Esophagus (tissue), 2 donors: Measurements from ENCODE around the gene RAI14. TPM values are rescaled to one million over a fixed set of nuclear protein-coding genes. Genes with fewer than 3 reads are reported as not detected.
"Not testable (repeated sequence)": the region's sequence is repeated elsewhere in the genome, so short reads cannot be mapped to it uniquely, and the experiment has no call there.

Experiments
- H3K27ac ChIP-seq, 2 donors: one replicate each; pipeline ENCODE4 v1.5.1; 2013; ENCODE audit warnings: low read depth in 2 of 2, mild to moderate bottlenecking in 2 of 2, inconsistent platforms in 1 of 2, low read length in 1 of 2, moderate library complexity in 1 of 2
- H3K27me3 ChIP-seq, 2 donors: one replicate each; pipeline ENCODE4 v1.6.1; 2013; ENCODE audit warnings: low read length in 2 of 2, control low read depth in 1 of 2, mild to moderate bottlenecking in 1 of 2; ENCODE audit not compliant: insufficient read depth in 2 of 2, control insufficient read depth in 1 of 2
- H3K36me3 ChIP-seq, 2 donors: one replicate each; pipeline ENCODE4 v1.6.1; 2013; ENCODE audit warnings: low read length in 1 of 2; ENCODE audit not compliant: control insufficient read depth in 2 of 2, insufficient read depth in 2 of 2
- H3K4me1 ChIP-seq, 2 donors: one replicate each; pipeline ENCODE4 v1.6.1; 2013; ENCODE audit warnings: low read length in 1 of 2; ENCODE audit not compliant: control insufficient read depth in 2 of 2, insufficient read depth in 2 of 2
- H3K4me3 ChIP-seq, 2 donors: one replicate each; pipeline ENCODE4 v1.5.1; 2013; ENCODE audit warnings: low read length in 2 of 2, mild to moderate bottlenecking in 2 of 2, low read depth in 1 of 2, moderate library complexity in 1 of 2
- H3K9me3 ChIP-seq, 2 donors: one replicate each; pipeline ENCODE4 v1.6.1; 2013; ENCODE audit warnings: mild to moderate bottlenecking in 2 of 2, low read depth in 1 of 2, low read length in 1 of 2, moderate library complexity in 1 of 2; ENCODE audit not compliant: control insufficient read depth in 2 of 2, insufficient read depth in 1 of 2
- WGBS, 2 donors: extraction: QIAGEN DNeasy Blood & Tissue Kit; methylation state at CpG; one replicate each; pipeline ENCODE4 v1.1.7; 2013; 5-methylcytosine and 5-hydroxymethylcytosine counted together
- polyA plus RNA-seq, 2 donors: library from polyadenylated mRNA; stranded (reverse); fragments of 200-250 nt; gene quantifications; one replicate each; pipeline ENCODE4 v1.2.3, GENCODE V29; 2013
- donor health status: healthy with polysubstance abuse.
- donor health status: Bipolar disorder and iron deficiency.

RAI14 gene
- polyA plus RNA-seq, 2 donors = 2.1 to 3.4 TPM

DNA sequence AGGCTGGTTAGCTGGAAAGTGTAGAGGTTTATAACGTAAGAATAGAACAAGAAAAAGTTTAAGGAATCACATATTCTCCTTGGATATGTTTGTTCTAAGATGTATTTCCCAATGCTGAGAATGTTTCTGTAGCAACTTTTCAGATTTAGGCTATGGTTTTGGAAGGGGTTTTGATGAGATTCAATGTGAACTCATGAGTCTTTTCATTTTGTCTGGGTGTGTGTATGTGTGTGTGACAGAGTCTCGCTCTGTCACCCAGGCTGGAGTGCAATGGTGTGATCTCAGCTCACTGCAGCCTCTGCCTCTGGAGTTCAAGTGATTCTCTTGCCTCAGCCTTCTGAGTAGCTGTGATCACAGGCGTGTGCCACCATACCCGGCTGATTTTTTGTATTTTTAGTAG, 38.6 kb downstream of the RAI14 start:
- Histone ChIP-seq H3K27me3 (no peaks in the 10 kb centered on the region), H3K9me3 (no peaks in the 10 kb centered on the region), H3K27ac (no peak overlapping the region), H3K36me3 (no peaks in the 10 kb centered on the region), H3K4me3 (no peak overlapping the region), H3K4me1 (peaks cover 3% of the 10 kb centered on the region in 2 donors)
- WGBS, 2 donors = 85 to 87% methylated on average over 4 of the region's 4 CpGs

DNA sequence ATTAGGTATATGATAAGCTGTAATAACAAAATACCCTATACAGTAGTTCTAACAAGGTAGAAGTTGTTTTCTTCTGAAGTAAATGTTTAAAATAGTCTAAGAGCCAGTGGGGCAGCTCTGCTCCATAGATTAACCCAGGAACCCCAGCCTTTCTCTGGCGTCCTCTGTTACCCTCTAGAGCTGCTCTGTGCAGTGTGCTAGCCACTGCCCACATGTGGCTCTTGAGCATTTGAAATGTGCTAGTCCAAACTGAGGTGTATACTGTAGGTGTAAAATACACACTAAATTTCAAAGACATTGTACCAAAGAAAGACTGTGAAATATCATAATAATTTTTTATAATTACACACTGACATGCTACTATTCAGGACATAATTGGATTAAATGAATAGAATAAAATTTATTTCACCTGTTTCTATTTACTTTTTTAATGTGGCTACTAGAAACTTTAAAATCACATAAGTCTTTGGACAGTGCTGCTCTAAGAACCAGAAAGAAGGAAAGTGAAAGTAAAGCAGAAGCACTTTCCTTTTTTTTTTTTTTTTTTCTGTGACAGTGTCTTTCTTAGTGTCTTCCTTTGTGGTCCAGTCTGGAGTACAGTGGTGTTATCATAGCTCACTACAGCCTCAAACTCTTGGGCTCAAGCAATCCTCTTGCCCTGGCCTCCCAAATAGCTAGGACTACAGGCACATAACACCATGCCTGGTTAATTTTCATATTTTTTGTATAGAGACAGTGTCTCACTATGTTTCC, 39.3 kb downstream of the RAI14 start:
- no peak overlapping the region for H3K4me3 ChIP-seq
- no peaks in the 10 kb centered on the region for H3K9me3 ChIP-seq
- no peaks in the 10 kb centered on the region for H3K36me3 ChIP-seq
- WGBS, 2 donors = 80 to 81% methylated on average over 1 of the region's 1 CpG
- H3K27me3 ChIP-seq = no peaks in the 10 kb centered on the region
- peak overlapping the region in 1 of 2 donors; percentile 55 for H3K27ac ChIP-seq
- peaks cover 3 to 6% of the 10 kb centered on the region in 2 donors for H3K4me1 ChIP-seq

DNA sequence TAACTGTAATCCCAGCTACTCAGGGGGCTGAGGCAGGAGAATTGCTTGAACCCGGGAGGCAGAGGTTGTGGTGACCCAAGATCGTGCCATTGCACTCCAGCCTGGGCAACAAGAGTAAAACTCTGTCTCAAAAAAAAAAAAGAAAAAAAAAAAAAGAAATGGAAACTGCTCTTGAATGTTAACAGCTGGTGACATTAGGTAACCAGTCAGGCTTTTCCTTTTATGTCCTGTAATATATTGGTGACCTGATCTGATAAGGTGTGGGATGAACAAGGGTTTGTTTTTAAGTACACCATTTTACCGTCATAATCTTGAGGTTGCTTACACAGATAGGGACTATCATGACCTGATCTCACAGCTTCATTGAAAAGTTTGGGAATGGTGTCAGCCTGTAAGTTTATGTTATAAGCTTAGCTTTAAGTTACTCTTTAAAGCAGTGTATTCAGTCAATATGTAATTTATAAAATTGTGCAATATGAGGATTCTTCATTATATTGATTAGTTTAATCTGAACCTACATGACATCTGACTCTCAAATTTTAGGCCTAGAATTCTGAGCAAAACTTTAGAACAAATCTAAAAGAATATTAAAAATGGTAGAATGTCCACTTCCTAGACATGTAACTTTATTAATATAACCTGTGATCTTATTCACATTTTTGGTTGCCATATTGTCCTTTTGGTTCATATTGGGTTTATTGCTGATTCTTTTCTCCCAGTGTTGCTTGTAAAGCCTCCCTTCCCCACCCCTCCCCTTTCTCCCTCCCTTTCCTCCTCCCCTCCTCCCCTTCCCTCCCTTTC, 41.4 kb downstream of the RAI14 start:
- Histone ChIP-seq H3K4me3 (no peak overlapping the region), H3K27me3 (no peaks in the 10 kb centered on the region), H3K4me1 (peaks cover 3 to 6% of the 10 kb centered on the region in 2 donors), H3K9me3 (no peaks in the 10 kb centered on the region), H3K27ac (no peak overlapping the region), H3K36me3 (no peaks in the 10 kb centered on the region)
- WGBS, 2 donors = 91 to 95% methylated on average over 3 of the region's 3 CpGs

DNA sequence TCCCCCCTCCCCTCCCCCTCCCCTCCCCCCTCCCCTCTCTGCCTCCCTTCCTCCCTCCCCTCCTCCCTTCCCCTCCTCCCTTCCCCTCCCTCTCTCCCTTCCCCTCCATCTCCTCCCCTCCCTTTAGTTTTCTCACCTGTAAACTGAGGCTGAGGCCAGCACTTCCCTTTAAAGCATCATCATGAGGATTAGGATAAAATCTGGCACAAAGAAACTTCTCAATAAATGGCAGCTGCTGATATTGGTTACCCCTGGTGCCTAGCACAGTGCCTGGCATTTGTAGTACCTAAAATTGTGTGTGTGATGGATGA, 41.9 kb downstream of the RAI14 start:
- H3K36me3 ChIP-seq = no peaks in the 10 kb centered on the region
- peaks cover 3 to 6% of the 10 kb centered on the region in 2 donors for H3K4me1 ChIP-seq
- H3K27me3 ChIP-seq = no peaks in the 10 kb centered on the region
- no peak overlapping the region for H3K27ac ChIP-seq
- no peak overlapping the region for H3K4me3 ChIP-seq
- no peaks in the 10 kb centered on the region for H3K9me3 ChIP-seq

DNA sequence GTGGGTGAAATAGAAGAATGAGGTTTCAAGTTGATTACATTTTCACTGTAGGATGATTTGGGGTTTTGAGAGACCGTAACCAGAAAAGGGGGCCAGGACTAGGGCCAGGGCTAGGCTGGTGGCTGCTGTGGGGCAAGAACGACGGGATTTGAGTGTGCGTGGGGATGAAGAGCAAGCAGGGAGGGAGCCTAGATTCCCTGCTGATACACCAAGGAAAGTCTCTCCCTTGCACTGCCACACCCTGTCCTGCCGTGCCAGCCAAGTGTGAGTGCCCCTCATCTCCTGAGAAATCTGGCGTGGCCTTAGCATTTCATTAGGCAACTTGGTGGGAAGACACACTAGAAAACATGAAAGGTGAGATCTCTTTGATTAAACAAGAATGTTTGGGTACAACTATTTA, 42.6 kb downstream of the RAI14 start:
- Histone ChIP-seq H3K27ac (no peak overlapping the region), H3K36me3 (no peaks in the 10 kb centered on the region), H3K9me3 (no peaks in the 10 kb centered on the region), H3K4me3 (no peak overlapping the region), H3K4me1 (peaks cover 3 to 6% of the 10 kb centered on the region in 2 donors), H3K27me3 (no peaks in the 10 kb centered on the region)
- WGBS, 2 donors = 77 to 87% methylated on average over 6 of the region's 6 CpGs

DNA sequence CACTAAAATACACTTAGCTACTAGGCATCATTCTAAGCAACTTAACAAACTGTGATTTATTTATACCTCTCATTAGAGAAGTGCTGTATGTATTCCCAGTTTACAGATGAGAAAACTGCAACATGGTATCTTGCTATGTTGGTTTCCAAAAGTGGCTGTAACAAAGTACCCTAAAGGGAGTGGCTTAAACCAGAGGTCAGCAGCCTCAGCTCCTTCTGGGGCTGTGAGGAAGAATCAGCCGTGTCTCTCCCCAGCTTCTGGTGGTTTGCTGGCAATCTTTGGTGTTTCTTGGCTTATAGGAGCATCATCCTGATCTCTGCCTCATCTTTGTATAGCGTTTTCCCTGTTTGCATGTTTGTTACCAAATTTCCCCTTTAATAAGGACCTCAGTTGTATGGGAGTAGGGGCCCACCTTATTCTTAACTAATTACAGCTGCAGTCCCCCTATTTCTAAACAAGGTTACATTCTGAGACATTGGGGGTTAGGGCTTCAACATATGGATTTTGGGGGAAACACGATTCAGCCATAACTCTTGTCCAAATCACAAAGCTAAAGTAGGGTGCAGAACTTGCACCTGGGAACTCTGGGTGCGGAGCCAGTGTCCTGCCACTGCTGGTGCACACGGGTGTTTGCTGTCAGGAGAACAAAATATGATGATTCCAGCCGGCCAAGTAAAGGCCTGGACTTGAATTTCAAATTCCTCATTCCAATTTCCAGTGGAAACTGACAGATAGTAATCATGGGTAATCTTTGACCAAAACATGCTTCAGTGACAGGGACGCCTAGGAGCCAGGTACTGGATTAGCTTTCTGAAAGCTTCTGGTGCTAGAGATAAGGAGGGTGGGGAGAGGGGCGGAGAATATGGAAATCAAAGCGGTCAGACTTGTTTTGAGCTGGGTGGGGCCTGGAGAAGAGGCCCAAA, 43.3 kb downstream of the RAI14 start:
- Histone ChIP-seq H3K4me3 (no peak overlapping the region), H3K36me3 (no peaks in the 10 kb centered on the region), H3K9me3 (no peaks in the 10 kb centered on the region), H3K4me1 (peaks cover 3 to 6% of the 10 kb centered on the region in 2 donors), H3K27ac (no peak overlapping the region), H3K27me3 (no peaks in the 10 kb centered on the region)
- 51 to 60% methylated on average over 9 of the region's 9 CpGs for WGBS, 2 donors

DNA sequence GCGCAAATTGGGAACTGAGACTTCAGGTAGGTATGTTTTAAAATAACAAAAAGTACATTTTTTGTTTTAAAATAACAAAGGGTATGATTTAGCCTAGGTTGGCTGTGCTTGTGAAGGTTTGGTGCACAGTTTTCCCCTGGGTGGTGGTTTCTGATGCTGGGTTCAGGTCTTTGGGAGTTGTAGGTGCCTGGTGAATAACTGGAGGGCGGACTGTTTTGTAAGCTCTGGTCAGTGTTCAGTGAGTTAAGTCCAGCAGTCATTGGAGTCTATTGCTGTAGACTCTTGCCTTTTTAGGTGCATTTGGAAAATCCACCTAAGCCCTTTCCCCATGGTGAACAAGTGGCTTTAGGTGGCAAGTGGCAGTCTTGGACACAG, 43.9 kb downstream of the RAI14 start:
- Histone ChIP-seq H3K36me3 (no peaks in the 10 kb centered on the region), H3K4me1 (peaks cover 3 to 6% of the 10 kb centered on the region in 2 donors), H3K9me3 (no peaks in the 10 kb centered on the region), H3K27me3 (no peaks in the 10 kb centered on the region), H3K4me3 (no peak overlapping the region), H3K27ac (no peak overlapping the region)
- WGBS, 2 donors = 67 to 74% methylated on average over 2 of the region's 2 CpGs

DNA sequence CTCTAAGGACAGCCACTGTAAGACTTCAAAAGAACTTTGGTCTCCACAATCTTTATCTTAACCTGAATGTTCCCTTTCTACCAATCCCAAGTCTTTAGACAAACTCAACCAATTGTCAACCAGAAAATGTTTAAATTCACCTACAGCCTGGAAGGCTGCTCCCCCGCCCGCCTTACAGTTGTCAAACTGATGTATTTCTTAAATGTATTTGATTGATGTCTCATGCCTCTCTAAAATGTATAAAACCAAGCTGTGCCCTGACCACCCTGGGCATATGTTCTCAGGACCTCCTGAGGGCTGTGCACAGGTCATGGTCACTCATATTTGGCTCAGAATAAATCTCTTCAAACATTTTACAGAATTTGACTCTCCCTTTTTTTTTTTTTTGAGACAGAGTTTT, 45.3 kb downstream of the RAI14 start:
- not testable (repeated sequence) for H3K27me3 ChIP-seq
- WGBS, 2 donors = 98% methylated on average over 2 of the region's 2 CpGs

DNA sequence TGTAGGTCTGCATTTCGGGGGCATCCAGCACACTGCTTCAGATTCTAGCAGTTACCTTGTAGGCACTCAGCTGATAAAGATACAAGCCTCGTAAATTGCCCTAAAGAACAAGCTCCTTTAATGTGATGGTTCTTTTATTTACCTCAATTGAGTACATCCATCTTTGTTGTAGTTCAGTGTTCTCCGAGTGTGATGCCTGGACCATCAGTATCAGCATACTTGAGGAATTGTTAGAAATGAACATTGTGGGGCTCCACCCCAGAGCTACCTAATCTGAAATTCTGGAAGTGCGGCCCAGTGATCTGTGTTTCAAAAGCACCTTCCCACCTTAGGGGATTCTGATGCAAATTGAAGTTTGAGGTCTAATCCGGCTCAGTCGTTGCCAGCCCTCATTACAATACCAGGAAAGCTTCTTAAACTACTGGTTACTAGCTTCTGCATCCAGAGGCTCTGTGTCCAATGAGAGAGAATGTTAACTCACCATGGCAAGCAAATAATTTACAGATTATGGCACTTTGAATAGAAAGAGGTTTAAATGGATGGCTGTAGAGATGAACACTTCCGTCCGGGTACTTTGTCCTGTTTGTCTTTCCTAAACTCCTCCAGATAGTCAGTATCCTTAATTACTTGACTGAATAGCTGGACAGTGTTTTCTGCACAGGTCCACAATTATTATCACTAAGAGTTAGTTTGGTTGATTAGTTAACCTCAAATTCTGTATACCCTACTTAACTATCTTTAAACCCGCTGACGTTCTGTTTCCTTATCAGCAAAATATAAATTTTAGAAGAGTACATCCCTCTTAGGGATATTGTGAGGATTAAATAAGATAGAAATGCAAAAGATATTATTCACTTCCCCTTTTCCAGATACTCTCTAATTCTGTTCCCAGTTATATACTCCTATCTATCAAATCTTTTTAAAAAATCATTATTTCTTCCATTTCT, 47.9 kb downstream of the RAI14 start:
- Histone ChIP-seq H3K4me3 (no peak overlapping the region), H3K27me3 (no peaks in the 10 kb centered on the region), H3K27ac (no peak overlapping the region), H3K4me1 (peaks cover 0 to 3% of the 10 kb centered on the region in 2 donors), H3K36me3 (no peaks in the 10 kb centered on the region), H3K9me3 (no peaks in the 10 kb centered on the region)
- WGBS, 2 donors = 90 to 91% methylated on average over 10 of the region's 10 CpGs

More for the DNA sequence above, 45.3 kb downstream of the RAI14 start:
- H3K9me3 ChIP-seq, H3K4me3 ChIP-seq, H3K4me1 ChIP-seq, H3K36me3 ChIP-seq, H3K27ac ChIP-seq: not testable (repeated sequence)
